Mesenchymal stem cell (in vitro differentiated cells and primary cell): ENCODE measurements around the gene EDRF1.

ENCODE experiments used
- DNase-seq: peaks from one replicate; pipeline ENCODE4 v3.0.0-alpha.2; 2013
- H2AFZ ChIP-seq: one replicate; pipeline ENCODE4 v1.6.1; 2013; ENCODE audit warnings: low read depth, mild to moderate bottlenecking, control low read depth, inconsistent platforms, low read length, moderate library complexity
- H2AK5ac ChIP-seq: 2 replicates; pipeline ENCODE4 v1.6.1; 2013; ENCODE audit warnings: low read length, moderate library complexity, mild to moderate bottlenecking, inconsistent platforms; ENCODE audit not compliant: severe bottlenecking
- H2BK120ac ChIP-seq: one replicate; pipeline ENCODE4 v1.6.1; 2013; ENCODE audit warnings: low read depth, mild to moderate bottlenecking, inconsistent platforms, low read length, moderate library complexity
- H2BK12ac ChIP-seq, 2 experiments: one replicate each; pipeline ENCODE4 v1.6.1; 2013; ENCODE audit warnings: inconsistent platforms in 2 of 2, low read length in 2 of 2, mild to moderate bottlenecking in 2 of 2, moderate library complexity in 2 of 2, control low read depth in 1 of 2
- H2BK15ac ChIP-seq: one replicate; pipeline ENCODE4 v1.6.1; 2013; ENCODE audit warnings: mild to moderate bottlenecking, low read depth, inconsistent platforms; ENCODE audit not compliant: poor library complexity, severe bottlenecking
- H2BK5ac ChIP-seq: 2 replicates; pipeline ENCODE4 v1.6.1; 2013; ENCODE audit warnings: low read depth, mild to moderate bottlenecking, low read length, control low read depth, inconsistent platforms; ENCODE audit not compliant: poor library complexity, severe bottlenecking
- H3K14ac ChIP-seq, 2 experiments: one replicate each; pipeline ENCODE4 v1.6.1; 2013; ENCODE audit warnings: inconsistent platforms in 2 of 2, low read length in 2 of 2, control low read depth in 1 of 2, mild to moderate bottlenecking in 1 of 2, moderate library complexity in 1 of 2
- H3K18ac ChIP-seq, 2 experiments: one replicate each; pipeline ENCODE4 v1.6.1; 2013; ENCODE audit warnings: inconsistent platforms in 2 of 2, low read length in 2 of 2, control low read depth in 1 of 2, low read depth in 1 of 2, mild to moderate bottlenecking in 1 of 2
- H3K23ac ChIP-seq, 2 experiments: one replicate each; pipeline ENCODE4 v1.6.1; 2013; ENCODE audit warnings: inconsistent platforms in 2 of 2, low read length in 2 of 2, mild to moderate bottlenecking in 2 of 2, moderate library complexity in 2 of 2, control low read depth in 1 of 2
- H3K27ac ChIP-seq: 2 replicates; pipeline ENCODE4 v1.5.1; 2013; ENCODE audit warnings: mild to moderate bottlenecking, moderate library complexity, low read length, control low read depth, inconsistent platforms; ENCODE audit not compliant: poor library complexity, severe bottlenecking
- H3K27me3 ChIP-seq, 2 experiments: 2 replicates each; pipeline versions ENCODE4 v1.6.1 to v1.7.0; 2013; ENCODE audit warnings: low read length in 2 of 2, mild to moderate bottlenecking in 2 of 2, moderate library complexity in 2 of 2, control low read depth in 1 of 2, inconsistent platforms in 1 of 2; ENCODE audit not compliant: control insufficient read depth in 1 of 2, insufficient read depth in 1 of 2
- H3K36me3 ChIP-seq, 2 experiments: 2 replicates each; pipeline versions ENCODE4 v1.6.1 to v1.7.0; 2013; ENCODE audit warnings: low read length in 2 of 2, control low read depth in 1 of 2, inconsistent platforms in 1 of 2, low read depth in 1 of 2, mild to moderate bottlenecking in 1 of 2; ENCODE audit not compliant: insufficient read depth in 2 of 2, control insufficient read depth in 1 of 2
- H3K4ac ChIP-seq, 2 experiments: one replicate each; pipeline ENCODE4 v1.6.1; 2013; ENCODE audit warnings: inconsistent platforms in 2 of 2, low read length in 2 of 2, mild to moderate bottlenecking in 2 of 2, moderate library complexity in 2 of 2, control low read depth in 1 of 2, low read depth in 1 of 2
- H3K4me1 ChIP-seq: 2 replicates; pipeline ENCODE4 v1.6.1; 2013; ENCODE audit warnings: low read depth, low read length, control low read depth; ENCODE audit not compliant: control insufficient read depth, insufficient read depth
- H3K4me2 ChIP-seq: 2 replicates; pipeline ENCODE4 v1.6.1; 2013; ENCODE audit warnings: low read length, mild to moderate bottlenecking, inconsistent platforms; ENCODE audit not compliant: poor library complexity, severe bottlenecking
- H3K4me3 ChIP-seq, 2 experiments: 2 replicates each; pipeline versions ENCODE4 v1.5.1 to v1.7.0; 2013; ENCODE audit warnings: low read length in 2 of 2, mild to moderate bottlenecking in 2 of 2, control low read depth in 1 of 2, low read depth in 1 of 2; ENCODE audit not compliant: insufficient read depth in 1 of 2
- H3K79me1 ChIP-seq: replicated peaks from 2 replicates; pipeline ENCODE4 v1.6.1; 2013; ENCODE audit warnings: mild to moderate bottlenecking, control low read depth, low read length, inconsistent platforms; ENCODE audit not compliant: poor library complexity, severe bottlenecking
- H3K9ac ChIP-seq: 2 replicates; pipeline ENCODE4 v1.7.0; 2013; ENCODE audit warnings: mild to moderate bottlenecking, low read length, moderate library complexity
- H3K9me3 ChIP-seq: 2 replicates; pipeline ENCODE4 v1.7.0; 2013; ENCODE audit warnings: mild to moderate bottlenecking, low read length; ENCODE audit not compliant: control insufficient read depth
- H4K8ac ChIP-seq: one replicate; pipeline ENCODE4 v1.6.1; 2013; ENCODE audit warnings: inconsistent platforms, mild to moderate bottlenecking, low read length, moderate library complexity
- H4K91ac ChIP-seq: one replicate; pipeline ENCODE4 v1.6.1; 2013; ENCODE audit warnings: mild to moderate bottlenecking, low read length, inconsistent platforms
- WGBS: methylation state at CpG from one replicate; pipeline ENCODE4 v1.1.7; 2013; ENCODE audit warnings: mixed read lengths; 5-methylcytosine and 5-hydroxymethylcytosine counted together

The EDRF1 gene

DNA sequence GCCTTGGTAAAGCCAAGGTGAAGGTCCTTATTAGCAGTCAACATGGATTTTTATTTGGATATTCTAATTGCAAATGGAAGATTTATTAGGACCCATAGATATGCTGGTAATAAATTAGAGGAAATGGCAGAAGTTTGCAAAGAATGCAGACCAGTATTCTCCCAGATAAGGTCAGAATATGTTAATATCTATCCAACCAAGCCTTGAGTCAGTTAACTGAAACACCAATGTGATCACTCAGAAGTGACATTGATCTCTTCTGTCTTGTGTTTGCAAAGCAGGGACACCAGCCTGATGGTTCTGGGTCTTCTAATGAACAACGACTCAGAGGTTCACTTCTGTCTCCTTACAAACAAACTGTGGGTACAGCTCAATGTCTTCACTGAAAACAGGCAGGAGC is 82.1 kb downstream of the EDRF1 start:
- Histone ChIP-seq H3K36me3 (peaks cover 35 to 94% of the 10 kb centered on the region in 2 experiments), H2BK5ac (no peak overlapping the region), H2BK120ac (no peak overlapping the region), H3K23ac (no peak overlapping the region), H3K4ac (no peak overlapping the region), H3K27me3 (no peaks in the 10 kb centered on the region), H2BK12ac (no peak overlapping the region), H2BK15ac (no peak overlapping the region), H3K9ac (no peak overlapping the region), H3K4me1 (peaks cover 23% of the 10 kb centered on the region), H3K4me2 (no peak overlapping the region), H3K4me3 (no peak overlapping the region), H3K14ac (no peak overlapping the region), H3K27ac (peak overlapping the region; percentile 13), H3K79me1 (no peaks in the 10 kb centered on the region), H3K9me3 (no peaks in the 10 kb centered on the region), H2AFZ (no peak overlapping the region), H3K18ac (no peak overlapping the region), H4K91ac (no peak overlapping the region), H2AK5ac (no peak overlapping the region), H4K8ac (no peak overlapping the region)
- WGBS, result 93% methylated on average over 1 of the region's 1 CpG
- DNase-seq, result no peak

DNA sequence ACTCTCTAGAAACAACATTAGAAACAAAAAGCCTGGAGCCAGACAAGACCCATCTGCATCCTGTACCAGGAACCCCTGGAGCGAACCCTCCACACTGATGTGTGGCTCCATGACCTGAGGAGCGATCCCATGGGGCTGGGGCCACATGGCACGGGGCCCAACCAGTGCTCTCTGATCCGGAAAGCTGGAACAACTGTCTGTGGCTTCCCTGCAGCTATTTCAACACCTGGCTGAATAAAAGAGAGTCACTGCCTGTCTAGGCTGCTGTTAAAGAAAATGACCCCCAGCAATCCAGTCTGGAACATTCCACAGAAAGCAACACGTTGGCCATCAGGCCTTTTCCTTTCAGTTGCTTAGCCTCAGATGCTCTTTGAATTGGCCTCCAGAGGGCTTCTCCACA is 82.6 kb downstream of the EDRF1 start:
- Histone ChIP-seq H2BK12ac (no peak overlapping the region), H3K4me1 (peaks cover 23% of the 10 kb centered on the region), H4K91ac (no peak overlapping the region), H3K27ac (no peak overlapping the region), H3K9me3 (no peaks in the 10 kb centered on the region), H3K18ac (no peak overlapping the region), H3K23ac (no peak overlapping the region), H2BK15ac (no peak overlapping the region), H3K4me3 (no peak overlapping the region), H2BK120ac (no peak overlapping the region), H2BK5ac (no peak overlapping the region), H2AK5ac (no peak overlapping the region), H3K79me1 (no peaks in the 10 kb centered on the region), H3K4me2 (no peak overlapping the region), H3K4ac (no peak overlapping the region), H3K14ac (no peak overlapping the region), H3K9ac (no peak overlapping the region), H2AFZ (no peak overlapping the region), H4K8ac (no peak overlapping the region), H3K27me3 (no peaks in the 10 kb centered on the region), H3K36me3 (peaks cover 35 to 95% of the 10 kb centered on the region in 2 experiments)
- no peak for DNase-seq
- WGBS, result 88% methylated on average over 5 of the region's 5 CpGs

DNA sequence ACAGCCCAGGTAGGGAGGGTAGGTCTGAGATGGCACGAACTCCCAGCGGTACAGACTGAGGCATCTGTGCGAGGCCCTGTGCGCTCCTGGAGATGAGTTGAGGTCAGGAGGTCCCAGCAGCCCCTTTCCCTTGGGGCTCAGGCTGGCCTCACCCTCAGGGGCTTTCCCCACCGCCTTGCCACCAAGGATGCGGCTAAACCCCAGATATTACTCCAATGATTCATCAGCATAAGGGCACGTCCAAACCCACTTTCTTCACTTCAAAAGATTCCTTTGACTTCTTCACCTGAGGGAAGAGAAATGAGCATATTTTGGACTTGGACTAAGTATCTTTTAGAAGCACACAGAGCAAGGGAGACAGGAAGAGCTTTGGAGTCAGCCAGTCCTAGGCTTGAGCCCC is 83.2 kb downstream of the EDRF1 start:
- WGBS, result 97% methylated on average over 7 of the region's 7 CpGs
- no peak overlapping the region for H3K4ac ChIP-seq
- H2BK5ac ChIP-seq, result no peak overlapping the region
- no peak overlapping the region for H2BK15ac ChIP-seq
- H4K8ac ChIP-seq, result no peak overlapping the region
- H2AK5ac ChIP-seq, result no peak overlapping the region
- DNase-seq, result no peak
- H3K23ac ChIP-seq, result no peak overlapping the region
- H3K4me2 ChIP-seq, result no peak overlapping the region
- peaks cover 20% of the 10 kb centered on the region for H3K4me1 ChIP-seq
- no peaks in the 10 kb centered on the region for H3K27me3 ChIP-seq
- no peaks in the 10 kb centered on the region for H3K79me1 ChIP-seq
- H2AFZ ChIP-seq, result no peak overlapping the region
- no peaks in the 10 kb centered on the region for H3K9me3 ChIP-seq
- no peak overlapping the region for H3K27ac ChIP-seq
- no peak overlapping the region for H3K9ac ChIP-seq
- H3K4me3 ChIP-seq, result no peak overlapping the region
- H3K36me3 ChIP-seq, result peaks cover 32 to 95% of the 10 kb centered on the region in 2 experiments
- H2BK12ac ChIP-seq, result no peak overlapping the region
- H4K91ac ChIP-seq, result no peak overlapping the region
- H3K14ac ChIP-seq, result no peak overlapping the region
- H2BK120ac ChIP-seq, result no peak overlapping the region
- no peak overlapping the region for H3K18ac ChIP-seq

DNA sequence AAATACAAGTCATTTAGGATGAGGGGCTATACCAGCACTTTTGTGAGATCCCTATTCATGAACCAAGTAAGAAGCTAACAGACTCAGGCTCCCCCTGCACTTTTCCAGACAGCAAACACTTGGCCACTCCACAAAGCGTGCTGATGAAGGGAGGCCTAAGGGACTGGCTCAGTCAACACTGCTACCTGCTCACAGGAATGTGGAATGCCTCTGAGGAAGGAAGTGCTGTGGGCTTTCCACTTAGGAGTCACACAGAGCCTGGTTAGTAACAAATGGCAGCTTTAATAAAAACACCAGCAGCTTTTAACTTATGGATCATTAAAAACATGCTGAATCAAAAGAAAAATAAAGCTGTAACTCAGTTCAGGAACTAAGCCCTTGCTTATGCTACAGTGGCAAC is 88.5 kb downstream of the EDRF1 start:
- Histone ChIP-seq H3K23ac (no peak overlapping the region), H3K27ac (no peak overlapping the region), H3K36me3 (peaks cover 30 to 92% of the 10 kb centered on the region in 2 experiments), H3K9ac (no peak overlapping the region), H3K4me1 (peaks cover 1% of the 10 kb centered on the region), H4K91ac (no peak overlapping the region), H3K4ac (no peak overlapping the region), H2BK12ac (no peak overlapping the region), H3K27me3 (no peaks in the 10 kb centered on the region), H2AFZ (no peak overlapping the region), H2BK15ac (no peak overlapping the region), H2BK5ac (no peak overlapping the region), H3K4me2 (no peak overlapping the region), H3K18ac (no peak overlapping the region), H3K4me3 (no peak overlapping the region), H2AK5ac (no peak overlapping the region), H4K8ac (no peak overlapping the region), H3K9me3 (no peaks in the 10 kb centered on the region), H2BK120ac (no peak overlapping the region), H3K79me1 (peaks cover 5% of the 10 kb centered on the region), H3K14ac (no peak overlapping the region)
- WGBS, result 100% methylated on average over 1 of the region's 1 CpG
- DNase-seq, result no peak
